CD4-positive, alpha-beta T cell treated with Interleukin-17A for 4 hours (primary cell): ENCODE measurements around the gene RAP1GAP.

Source experiments
- DNase-seq: peaks from one replicate; pipeline ENCODE4 v3.0.0-alpha.2; 2020; ENCODE audit warnings: mixed read lengths

RAP1GAP gene

DNA sequence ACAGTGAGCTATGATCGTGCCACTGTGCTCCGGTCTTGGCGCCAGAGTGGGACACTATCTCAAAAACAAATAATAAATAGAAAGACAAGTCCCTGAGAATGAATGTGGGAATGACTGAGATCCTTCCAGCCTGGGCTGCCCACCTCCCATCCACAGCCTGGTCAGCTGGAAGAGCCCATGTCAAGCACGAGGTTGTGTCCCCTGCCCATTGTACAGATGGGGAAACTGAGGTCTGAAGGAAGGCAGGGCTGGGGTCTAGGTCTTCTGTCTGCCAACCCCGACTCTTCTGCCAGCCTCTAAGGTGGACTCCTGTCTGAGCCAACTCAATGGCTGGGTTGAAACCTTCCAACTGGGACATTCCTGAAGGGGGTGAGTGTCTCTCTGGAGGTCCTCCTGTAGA, 79.5 kb downstream of the RAP1GAP start:
- DNase-seq, result no peak

DNA sequence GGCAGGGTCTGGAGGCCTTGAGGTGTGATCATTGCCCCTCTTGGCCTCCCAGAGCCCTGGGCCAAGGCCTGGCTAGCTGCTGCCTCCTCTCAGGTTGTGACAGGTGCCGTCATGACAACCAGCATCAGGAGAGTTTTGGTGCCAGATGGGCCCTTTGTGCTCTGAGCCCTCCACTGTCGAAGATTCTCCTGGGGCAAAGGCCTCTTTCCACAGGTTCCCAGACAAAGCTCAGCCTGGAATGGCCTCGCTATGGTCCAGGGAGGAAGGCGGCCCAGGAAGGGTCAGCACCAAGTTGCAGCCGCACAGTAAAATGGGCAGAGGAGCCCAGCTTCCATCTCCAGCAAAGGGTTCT, 81.6 kb downstream of the RAP1GAP start:
- no peak for DNase-seq

DNA sequence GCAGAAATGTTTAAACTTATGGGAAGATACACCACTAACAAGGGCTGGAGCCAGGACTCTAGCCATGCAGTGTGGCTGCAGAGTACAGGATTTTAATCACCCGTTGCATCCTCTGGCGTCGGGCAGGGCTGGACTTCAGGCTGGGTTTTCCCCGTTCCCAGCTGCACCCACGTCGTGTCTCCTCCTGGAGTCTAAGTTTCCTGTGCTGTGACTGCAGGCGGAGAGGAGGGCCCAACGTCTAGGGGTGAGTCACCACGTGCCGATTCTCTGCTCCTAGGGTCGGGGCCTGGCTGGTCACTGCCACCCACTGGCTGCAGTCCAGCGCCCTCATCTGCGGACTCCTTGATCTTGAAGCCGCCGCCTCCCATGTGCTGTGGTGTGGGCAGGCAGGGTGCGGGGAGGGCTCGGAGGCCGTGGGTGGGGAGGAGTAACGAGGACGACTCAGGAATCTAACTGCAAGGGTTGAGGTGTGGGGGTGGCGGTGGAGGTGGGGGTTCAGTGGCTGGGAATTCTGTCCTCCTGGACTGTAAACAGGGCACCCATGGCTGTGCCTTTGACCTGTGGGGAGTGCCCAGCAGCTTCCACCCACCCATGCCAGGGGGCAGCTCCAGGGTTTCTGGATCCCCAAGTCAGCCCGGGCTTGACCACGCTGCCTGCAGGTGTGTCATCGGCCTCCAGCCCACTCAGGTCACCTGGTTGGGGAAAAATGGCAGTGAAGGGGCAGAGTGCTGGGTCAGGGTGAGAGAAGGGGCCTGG, 82.1 kb downstream of the RAP1GAP start:
- no peak for DNase-seq

DNA sequence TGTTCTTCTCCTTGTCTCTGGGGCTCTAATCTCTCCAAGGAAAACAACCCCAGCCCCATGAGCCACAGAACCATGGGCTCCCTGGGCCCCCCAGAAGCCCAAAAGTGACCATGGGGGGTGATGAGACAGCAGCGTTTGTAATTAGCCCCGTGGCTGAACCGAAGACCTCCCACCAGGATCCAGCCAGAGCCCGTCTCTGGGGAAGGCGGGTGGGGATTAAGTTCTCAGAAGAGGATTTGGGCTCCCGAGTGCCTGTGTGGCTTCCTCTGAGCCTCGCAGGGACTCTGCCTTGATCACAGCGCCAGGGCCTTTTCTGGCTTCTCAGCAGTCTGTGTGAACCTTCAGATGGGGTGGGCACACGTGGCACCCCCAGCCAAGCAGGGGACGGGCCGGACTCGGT, 82.9 kb downstream of the RAP1GAP start:
- no peak for DNase-seq

DNA sequence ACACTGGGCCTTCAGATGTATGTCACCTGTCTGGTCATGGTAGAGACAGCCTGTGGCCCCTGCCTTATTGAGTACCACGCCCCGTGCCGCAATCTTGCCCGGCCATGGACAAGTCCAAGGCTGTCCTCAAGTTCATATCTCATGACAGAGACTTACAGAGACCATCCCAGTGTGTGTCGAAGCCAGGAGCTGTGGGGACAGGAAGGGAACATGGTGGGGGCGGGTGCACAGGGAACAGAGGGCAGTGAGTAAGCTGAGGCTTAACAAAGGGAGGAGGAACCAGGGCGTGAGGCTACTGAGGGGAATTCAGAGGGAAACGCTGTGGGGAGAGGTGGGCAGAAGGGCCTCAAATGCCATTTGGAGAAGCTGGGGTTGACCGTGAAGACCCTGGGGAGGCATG, 84.1 kb downstream of the RAP1GAP start:
- no peak for DNase-seq

DNA sequence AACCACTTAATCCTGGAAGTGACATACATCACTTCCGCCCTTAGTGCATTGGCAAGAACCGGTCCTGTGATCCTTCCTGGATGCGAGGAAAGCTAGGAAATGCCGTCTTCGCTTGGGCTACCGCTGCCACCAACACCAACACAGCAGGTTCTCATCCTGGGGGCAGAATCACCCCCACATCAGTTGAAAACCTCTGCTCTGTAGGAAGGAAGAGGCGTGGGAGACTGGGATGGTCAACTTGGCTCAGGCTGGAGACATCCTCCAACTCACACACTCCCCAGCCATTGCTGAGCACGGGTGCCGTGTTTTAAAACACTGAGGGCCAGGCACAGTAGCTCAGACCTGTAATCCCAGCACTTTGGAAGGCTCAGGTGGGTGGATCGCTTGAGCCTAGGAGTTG, 85.1 kb downstream of the RAP1GAP start:
- no peak for DNase-seq

DNA sequence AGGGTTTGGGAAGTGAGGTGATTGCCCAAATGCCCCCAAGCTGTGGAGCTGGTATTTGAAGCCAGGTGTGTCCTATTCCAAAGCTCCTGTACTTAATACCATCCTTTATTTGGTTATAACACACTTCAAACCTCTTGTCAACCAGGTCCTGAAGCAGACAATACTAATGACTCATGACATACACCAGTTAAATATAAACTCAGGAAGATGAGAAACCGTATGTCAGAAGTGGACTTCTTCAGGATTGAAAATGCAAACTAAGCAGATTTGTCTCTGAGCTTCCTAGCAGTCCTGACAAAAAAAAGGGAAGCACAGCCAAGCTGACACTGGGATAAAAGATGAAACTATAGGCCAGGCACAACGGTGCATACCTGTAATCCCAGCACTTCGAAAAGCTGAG, 89.4 kb downstream of the RAP1GAP start:
- no peak for DNase-seq

DNA sequence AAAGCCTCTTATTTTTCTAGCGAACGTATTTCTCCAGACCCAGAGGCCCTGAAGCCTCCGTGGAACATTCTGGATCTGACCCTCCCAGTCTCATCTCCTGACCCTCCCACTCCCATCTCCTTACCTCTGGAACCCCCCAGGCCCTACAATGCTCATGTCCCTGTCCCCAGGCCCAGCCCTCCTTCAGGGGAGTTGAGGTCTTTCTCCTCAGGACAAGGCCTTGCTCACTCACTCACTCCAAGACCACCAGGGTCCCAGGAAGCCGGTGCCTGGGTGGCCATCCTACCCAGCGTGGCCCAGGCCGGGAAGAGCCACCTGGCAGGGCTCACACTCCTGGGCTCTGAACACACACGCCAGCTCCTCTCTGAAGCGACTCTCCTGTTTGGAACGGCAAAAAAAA, 91.2 kb downstream of the RAP1GAP start:
- DNase-seq, result no peak

DNA sequence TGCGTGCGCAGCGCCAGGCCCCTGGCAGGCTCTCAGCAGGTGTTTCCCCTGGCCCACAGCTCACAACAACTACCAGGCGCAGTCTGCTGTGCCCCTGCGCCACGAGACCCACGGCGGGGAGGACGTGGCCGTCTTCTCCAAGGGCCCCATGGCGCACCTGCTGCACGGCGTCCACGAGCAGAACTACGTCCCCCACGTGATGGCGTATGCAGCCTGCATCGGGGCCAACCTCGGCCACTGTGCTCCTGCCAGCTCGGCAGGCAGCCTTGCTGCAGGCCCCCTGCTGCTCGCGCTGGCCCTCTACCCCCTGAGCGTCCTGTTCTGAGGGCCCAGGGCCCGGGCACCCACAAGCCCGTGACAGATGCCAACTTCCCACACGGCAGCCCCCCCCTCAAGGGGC, 91.8 kb downstream of the RAP1GAP start:
- no peak for DNase-seq

DNA sequence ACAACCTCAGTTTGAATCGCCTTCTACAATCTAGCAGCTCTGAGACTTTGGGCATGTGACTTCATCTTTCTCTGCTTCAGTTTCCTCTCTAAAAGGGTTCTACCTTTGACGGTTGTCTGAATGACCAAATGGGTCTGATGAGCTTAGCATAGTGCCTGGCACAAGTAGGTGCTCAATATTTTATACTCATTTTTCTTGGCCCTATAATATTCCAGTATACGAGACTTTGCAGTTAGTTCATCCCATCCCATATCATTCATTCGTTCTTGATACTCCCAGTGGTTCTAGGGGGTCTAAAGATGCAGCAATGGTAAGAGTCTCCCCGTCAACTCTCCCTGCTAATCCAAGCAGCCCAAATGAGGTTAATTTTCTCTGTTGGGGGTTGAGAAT, 92.4 kb downstream of the RAP1GAP start:
- DNase-seq, result no peak

DNA sequence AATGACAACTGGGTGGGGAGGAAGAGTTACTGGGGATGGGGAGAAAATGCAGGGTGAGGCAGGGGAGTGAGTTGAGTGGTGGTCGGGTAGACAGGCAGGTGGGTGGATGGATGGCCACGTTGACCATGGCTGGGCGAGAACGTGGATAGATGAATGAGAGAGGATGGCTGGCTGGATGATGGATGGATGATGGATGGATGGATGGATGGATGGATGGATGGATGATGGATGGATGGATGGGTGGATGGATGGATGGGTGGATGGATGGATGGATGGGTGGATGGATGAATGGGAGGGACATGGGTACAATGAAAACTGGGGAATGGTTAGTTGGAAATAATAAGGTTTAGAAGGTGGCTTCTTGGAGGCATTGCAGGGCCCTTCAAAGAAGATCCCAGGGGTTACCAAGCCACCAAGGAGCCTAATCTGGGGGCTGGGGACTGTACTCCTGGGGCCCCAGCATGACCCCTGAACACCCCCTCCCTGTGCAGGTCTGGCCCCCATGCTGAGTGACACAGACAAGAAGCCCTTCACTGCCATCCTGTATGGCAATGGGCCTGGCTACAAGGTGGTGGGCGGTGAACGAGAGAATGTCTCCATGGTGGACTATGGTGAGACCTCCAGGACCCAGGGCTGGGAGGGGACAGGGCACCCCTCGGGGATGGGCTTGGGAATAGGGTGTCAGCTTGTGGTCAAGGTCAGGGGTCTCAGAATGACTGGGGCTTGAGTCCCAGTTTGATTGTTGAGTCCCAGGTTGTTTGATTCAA, 92.9 kb downstream of the RAP1GAP start:
- no peak for DNase-seq

DNA sequence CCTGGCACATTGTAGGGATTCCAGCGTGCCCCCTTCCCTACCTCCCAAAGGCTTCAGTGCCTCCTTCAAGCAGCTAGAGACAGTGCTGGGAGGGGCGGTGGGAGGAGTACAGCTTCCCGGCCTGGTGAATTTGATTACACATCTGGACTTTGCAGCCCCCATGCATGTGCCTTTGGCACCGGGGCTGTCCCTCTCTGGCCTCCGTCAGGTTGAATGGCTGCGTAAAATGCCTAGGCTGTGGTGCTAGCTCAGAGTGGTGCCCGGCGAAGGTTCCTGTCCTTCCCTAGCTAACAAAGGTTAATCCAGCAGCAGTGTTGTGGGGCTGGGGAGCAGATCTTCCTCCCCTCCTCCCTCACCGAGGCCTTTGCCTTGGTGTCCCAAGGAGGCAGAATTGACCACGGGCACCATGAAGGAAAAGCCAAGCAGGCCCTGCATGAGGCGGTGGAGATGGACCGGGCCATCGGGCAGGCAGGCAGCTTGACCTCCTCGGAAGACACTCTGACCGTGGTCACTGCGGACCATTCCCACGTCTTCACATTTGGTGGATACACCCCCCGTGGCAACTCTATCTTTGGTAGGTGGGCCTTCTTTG, 93.7 kb downstream of the RAP1GAP start:
- no peak for DNase-seq

DNA sequence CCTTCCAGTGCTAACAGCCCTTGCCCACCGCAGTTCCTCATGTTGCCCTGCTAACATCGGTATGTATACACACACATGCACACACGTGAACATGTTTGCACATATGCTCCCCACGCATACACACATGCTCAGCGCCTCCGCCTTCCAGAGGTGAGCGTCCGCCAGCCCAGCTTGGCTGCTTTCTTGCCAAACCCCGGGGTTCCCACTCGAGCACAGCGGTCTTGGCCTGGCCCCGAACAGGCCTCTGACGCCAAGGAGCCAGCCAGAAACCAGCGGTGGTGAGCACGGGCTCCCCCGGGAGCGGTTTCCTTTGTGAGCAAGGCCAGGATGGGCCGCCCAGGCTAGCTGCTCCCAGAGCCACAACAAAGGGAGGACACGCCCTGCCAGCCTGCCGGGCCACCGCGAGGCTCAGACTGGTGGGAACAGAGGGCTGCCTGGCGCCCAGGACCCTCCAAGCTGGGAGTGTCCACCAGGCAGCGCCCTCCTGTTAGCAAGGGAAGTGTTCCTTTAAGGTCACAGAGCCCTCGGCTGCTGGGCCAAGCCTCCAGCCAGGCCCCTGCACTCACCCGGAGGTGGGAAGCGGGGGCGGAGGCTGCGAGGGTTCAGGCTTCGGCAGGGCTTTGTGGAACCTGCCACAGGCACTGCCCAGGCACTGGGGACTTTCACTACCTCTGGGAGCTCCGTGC, 94.5 kb downstream of the RAP1GAP start:
- no peak for DNase-seq

DNA sequence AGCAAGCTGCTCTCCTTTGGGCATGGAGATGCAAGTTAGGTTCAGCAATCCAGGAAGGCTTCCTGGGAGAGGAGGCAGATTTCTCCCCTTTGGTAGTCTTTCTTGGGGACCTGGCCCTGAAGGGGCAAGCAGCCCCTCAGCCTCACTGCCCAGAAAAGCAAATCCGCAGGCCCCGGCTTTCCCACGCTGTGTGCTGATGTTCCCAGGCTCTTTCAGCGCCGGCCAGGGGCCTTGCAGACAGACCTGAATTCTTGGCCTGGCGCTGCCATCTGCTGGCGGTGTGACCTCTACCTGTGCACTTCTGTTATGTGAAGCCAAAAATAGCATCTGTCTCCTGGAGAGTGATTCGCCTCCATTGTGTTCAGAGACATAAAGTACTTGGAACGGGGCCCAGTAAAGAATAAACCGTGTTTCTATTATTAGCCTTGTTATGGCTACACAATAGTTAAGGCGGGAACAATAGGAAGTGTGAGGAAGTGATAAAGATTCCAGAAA, 95.1 kb downstream of the RAP1GAP start:
- no peak for DNase-seq

DNA sequence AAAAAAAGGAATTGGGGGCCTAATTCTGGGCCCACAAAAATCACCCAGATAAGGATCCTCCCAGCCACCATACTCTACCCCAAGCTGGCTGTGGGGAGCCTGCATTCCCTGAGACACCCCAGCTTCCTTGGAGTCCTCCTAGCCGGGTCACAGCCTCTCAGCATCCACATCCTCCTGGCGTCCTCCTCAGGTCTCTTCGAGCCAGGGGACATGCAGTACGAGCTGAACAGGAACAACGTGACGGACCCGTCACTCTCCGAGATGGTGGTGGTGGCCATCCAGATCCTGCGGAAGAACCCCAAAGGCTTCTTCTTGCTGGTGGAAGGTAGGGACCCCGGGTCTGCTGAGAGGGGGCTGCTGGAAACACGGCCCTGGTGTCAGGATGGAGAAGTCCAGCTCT, 95.7 kb downstream of the RAP1GAP start:
- no peak for DNase-seq

DNA sequence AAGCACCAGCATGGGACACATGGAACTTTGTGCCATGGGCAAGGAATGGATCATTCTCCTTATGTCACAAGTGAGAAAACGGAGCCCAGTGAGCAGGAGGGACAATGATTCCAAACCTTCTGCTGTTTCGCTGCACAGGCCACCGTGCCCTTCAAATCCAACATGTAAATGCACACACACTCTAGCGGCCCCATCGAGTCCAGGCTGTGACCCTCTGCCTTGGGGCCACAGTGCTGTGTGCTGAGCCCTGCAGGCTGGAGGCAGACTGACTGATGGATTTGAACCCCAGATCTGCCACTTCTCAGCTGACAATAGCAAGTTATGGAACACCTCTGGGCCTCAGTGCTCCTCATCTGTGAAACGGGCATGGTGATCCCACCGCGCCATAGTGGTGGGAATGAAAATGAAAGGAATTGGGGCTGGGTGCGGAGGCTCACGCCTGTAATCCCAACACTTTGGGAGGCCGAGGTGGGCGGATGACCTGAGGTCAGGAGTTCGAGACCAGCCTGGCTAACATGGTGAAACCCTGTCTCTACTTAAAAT, 96.4 kb downstream of the RAP1GAP start:
- DNase-seq, result no peak

DNA sequence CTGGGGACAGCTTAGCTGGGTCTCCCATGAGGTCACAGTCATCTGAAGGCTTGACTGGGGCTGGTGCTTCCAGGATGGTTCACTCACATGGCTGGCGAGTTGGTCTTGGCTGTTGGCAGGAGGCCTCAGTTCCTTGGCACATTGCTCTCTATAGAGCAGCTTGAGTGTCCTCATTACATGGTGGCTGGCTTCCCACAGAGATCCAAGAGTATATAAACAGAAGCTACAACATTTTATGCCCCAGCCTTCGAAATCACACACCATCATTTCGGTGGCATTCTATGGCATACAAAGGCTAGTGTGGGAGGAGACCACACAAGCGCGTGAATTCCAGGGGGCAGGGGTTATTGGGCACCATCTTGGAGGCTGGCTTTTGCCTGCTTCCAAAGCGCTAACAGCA, 96.9 kb downstream of the RAP1GAP start:
- DNase-seq, result no peak

DNA sequence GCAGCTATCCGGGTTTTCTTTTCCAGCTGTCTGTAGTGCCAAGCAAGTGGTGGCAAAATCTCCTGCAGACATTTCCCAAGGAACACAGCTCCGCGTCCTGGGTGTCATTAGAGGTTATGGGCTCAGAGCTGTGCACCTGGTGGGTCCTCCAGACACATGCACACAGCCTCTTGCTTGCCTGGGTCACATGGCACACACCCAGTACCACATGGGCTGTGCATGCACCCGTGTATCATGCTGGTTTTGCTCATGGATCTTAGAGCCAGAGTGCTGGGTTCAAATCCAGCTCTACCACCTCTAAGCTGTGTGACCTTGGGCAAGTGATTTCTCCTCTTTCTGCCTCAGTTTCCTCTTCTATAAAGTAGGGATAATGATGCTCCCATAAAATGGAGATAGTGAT, 98.3 kb downstream of the RAP1GAP start:
- DNase-seq, result no peak

DNA sequence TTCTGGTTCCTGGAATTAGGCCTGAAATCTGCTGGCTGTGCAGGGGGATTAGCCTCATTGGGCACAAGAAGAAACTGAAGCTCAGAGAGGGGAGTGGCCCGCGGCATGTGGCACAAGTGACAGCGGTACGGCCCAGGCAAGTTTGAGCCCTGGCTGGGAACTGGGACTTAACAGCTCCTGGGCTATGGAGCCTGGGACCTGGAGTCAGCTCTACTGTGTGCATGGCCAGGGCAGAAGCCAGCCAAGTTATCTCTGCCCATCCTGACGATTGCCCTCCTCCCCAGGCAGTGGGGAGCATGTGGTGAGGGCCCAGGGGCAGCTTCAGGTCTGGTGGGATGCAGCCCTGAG, 98.7 kb downstream of the RAP1GAP start:
- DNase-seq, result no peak

DNA sequence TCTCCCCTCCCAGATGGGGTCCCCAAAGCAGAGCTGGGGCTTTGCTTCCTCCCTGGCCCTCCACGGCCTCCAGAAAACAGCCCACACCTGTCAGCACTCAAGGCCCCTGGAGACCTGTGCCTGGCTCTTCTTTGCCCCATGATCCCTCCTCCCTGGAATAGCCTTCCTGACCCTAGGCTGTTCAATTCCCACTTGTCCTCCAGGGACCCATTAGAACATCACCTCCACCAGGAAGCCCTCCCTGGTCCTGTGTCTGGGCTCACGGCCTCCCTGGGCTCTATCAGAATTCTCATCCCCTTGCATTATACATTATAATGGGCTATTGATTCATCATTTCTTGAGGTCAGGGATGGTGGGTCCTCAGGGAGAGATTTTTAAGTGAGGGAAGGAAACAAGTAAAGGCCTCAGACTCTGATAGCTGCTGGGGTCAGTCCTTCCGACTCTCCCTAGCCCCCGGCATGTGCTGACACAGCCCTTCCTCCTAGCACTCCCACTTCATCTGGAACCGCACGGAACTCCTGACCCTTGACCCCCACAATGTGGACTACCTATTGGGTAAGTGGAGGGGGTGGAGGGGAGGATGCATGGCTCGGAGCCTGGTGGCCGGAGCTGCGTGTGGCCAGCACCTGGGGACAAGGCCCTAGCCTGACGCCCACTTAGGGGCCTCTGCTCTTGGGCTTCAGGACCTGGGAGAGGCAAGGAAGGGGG, 99.2 kb downstream of the RAP1GAP start:
- no peak for DNase-seq

DNA sequence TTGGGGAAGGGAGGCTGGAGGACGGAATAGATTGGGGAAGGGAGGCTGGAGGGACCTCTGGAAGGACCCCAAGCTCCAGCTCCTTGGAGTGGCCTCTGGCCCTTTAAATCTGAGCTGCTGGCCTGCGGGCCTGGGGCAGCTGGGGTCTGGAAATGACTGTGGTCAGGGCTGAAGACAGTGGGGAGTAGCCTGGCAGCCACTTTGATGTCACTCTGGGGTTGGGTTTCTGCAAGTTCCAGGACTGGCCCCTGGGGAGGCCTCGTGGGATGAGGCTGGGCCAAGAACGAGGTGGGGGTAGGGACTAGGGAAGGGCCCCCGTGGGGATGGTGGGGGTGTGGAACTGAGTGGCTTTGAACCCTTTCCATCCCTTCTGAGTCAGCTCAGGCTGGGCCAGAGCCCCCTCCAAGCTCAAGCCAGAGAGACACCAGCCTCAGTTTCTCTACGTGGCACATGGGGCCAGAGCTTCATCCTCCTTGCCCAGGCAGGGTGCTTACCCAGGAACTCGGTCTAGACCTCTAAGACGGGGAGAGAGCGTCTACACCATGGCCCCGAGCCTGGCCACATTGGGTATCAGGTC, 100.3 kb downstream of the RAP1GAP start:
- no peak for DNase-seq

DNA sequence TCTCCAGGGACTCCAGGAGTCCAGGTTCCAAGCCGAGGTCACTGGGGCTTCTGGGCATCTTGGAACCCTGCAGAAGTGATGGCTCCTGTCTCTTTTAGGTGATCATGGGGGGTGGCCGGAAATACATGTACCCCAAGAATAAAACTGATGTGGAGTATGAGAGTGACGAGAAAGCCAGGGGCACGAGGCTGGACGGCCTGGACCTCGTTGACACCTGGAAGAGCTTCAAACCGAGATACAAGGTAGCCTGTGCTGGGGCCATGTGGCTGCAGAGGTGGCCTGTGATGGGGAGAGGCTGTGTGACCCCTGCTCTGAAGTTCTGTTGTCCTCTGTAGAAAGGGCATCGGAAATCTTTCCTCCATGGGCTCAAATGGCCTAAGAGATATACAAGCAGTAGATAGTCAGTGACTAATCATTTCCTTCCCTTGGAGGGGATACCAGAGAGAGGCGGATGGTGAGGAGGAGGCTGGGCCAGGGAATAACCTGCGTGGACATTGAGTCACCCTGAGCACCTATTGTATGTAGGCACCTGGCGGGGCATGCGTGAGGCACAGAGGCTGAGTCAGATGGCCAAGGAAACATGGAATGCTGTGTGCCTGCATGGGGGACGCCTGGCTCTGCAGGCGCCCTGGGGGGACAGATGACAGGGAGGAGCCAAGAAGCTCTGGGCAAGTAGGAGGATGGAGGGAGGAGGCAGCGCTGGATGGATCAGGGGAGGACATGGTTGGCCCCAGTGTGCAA, 101.0 kb downstream of the RAP1GAP start:
- no peak for DNase-seq
